Activated CD4-positive, alpha-beta T cell treated with anti-CD3 and anti-CD28 coated beads, Interleukin-2, amount 50 U/mL, for 24 hours (primary cell): Measurements from ENCODE around the gene YBX3.
"Not testable (repeated sequence)": the region's sequence is repeated elsewhere in the genome, so short reads cannot be mapped to it uniquely, and the experiment has no call there.

Experiments
- DNase-seq, 2 donors: peaks; one replicate each; pipeline ENCODE4 v3.0.0-alpha.2; 2020; ENCODE audit warnings: low read depth in 1 of 2, low spot score in 1 of 2

The YBX3 gene

DNA sequence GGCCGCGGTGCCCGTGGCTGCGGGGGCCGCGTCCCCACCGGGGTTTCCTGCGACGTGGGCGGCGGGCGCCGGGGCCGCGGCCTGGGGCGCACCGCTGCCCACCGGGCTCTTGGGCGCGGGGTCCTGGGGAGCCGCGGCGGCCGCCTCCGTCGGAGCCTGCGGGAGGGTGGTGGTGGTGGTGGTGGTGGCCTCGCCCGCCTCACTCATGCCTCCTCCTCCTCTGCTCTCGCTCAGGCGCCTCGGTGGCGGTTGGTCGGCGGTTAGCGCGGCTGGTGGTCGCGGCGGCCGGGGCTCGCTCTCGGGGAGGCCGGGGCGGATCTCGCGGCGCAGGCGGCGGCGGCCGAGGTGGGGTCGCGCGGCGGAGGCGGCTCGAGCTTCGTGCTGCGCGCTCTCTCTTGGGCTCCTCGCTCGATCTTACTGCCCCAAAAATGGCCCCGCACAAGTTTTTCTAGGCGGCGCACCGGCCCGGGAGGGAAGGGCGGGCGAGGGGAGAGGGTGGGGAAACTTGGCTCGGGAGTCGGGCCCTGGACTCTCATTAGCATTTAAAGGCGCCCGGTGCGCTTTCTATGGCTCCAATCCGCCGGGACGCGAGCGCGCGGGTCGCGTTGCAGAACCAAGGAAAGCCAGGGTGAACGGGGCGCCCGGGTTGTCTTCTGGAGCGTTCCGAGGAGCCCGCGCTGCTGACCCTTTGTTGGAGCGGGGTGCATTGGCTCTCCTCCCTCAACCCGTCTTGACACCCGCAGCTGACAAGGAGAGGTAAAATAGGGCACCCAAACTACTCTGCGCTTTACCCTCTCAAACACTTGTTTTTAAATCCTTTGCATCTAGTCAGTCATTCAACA is at the start of gene YBX3:
Gene YBX3 (minus strand): TSS at position 419 of the 842 bp plus-strand sequence. CDS start 212 bp downstream, at position 207.
- DNase-seq = peak; percentile 12 to 25

DNA sequence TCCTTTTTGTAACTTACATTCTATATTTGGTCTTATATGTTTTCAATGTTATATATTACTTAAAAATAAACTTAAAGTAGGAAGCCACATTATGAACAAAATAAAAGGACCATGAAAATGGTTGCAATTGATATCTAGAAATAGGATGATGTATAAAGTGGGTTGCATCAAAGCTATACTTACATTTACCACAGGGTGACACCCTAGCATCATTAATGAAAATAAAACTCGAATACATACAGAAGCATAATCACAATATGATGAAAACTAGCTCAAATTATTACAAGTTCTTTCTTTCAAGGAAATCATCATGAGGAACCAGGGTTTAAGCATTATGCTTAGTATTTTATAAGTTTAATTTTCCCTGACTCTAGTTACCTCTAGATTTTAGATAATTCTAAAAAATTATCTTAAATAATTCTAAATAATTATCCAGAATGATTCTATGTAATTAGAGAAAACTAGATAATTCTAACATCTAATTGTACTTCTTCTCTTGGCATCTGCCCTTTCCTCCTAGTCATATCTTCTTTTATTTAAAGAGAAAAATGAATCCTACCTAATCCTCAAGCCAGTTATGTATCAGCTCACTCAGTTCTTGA is 48.1 kb upstream of the YBX3 start:
- DNase-seq = peak in 1 of 2 donors; percentile 7

DNA sequence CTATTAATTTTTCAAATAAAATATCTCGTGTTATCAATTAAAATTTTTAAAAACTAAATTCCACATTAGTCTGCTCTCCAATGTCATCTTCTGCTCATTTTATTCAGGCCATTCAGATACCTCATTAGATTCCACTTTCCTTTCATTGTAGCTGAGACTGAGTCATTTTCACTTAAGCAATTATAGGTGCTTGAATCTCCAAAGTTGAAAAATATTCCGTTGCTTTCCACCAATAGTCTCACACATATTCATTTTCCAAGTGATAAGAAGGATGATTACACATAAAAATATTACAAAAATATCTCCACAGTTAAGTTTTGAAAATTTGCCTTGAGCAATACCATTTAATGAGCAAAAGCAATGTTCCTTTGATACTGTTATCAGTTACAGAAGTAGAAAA is 36.5 kb upstream of the YBX3 start:
- no peak for DNase-seq

DNA sequence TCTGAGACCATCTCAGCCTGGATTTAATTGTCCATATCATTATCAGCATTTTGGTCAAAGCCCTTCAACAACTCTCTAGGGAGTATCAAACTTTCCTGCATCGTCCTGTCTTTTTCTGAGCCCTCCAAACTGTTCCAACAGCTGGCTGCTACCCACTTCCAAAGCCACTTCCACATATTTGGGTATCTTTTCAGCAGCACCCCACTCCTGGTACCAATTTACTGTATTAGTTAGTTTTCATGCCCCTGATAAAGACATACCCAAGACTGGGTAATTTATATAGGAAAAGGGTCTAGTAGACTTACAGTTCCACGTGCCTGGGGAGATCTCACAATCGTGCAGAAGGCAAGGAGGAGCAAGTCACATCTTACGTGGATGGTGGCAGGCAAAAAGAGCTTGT is 33.1 kb upstream of the YBX3 start:
- DNase-seq = no peak

DNA sequence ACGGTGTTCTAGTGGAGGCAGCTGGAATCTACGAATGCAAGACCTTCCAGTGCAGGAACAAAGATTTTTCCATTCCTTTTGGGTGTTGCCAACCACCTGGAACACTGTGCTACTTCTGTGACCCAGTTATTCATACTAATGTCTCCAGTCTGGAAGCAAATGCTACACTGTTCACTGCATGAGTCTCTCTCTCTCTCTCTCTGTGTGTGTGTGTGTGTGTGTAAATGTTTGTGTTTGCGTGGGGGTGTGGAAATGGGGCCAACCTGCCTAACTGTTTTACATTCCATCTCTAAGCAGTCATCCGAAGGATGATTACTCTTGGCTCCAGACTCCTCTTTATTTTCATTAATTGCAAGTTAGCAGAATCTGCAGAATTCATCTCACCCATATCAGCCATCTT is 29.9 kb upstream of the YBX3 start:
- DNase-seq = no peak

DNA sequence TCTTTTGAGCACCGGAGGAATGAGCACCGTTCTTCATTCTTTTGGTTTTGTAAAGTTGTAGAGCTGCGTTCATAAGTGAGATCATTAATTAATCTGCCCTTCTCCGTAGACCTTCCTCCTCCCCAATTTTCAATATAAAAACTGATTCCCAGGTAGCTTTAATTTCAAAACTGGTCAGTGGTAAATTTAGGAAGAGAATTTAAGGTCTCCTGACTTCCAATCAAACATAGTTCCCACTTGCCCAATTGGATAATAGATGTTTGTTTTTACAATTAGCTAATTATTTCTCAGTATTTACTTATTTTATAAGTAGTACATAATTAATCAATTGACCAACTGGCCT is 27.2 kb upstream of the YBX3 start:
- no peak for DNase-seq

DNA sequence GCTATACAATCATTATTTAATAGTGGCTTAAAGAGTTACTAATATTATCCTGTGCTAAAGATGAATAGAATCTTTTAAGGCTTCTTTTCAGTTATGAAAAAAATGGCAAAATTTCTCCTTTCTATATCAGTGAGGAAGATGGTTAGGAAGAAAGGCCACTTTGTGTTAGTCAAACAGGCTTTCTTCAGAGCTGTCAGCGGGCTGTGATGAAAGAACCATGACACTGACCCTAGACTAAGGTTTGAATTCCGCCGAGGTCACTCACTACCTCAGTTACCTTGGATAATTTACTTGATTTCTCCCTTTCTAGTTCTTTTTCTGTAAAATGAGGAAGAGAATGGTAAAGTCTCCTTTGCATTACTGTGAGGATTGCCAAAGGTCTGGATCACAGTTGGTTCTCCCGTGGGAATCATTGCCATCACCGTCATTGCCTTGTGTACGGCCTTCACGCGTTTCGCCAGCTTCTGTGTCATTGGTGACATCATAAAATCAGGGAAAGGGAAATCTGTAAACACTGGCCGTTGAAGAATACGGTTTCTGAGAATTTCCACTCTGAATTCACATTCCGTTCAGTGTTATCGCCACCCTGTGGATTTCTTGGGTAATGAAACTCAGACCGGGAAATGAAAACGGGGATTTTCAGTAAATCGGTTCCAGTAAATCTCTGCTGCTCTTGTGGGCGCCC is 26.7 kb upstream of the YBX3 start:
- DNase-seq = peak; percentile 25 to 78

DNA sequence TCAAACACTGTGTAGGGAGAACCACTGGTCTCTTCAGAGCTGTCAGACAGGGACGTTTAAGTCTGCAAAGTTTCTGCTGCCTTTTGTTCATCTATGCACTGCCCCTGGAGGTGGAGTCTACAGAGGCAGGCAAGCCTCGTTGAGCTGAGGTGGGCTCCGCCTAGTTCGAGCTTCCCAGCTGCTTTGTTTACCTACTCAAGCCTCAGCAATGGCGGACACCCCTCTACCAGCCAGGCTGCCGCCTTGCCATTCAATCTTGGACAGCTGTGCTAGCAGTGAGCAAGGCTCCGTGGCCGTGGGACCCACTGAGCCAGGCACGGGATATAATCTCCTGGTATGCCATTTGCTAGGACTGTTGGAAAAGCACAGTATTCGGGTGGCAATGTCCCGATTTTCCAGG is 24.6 kb upstream of the YBX3 start:
- no peak for DNase-seq

DNA sequence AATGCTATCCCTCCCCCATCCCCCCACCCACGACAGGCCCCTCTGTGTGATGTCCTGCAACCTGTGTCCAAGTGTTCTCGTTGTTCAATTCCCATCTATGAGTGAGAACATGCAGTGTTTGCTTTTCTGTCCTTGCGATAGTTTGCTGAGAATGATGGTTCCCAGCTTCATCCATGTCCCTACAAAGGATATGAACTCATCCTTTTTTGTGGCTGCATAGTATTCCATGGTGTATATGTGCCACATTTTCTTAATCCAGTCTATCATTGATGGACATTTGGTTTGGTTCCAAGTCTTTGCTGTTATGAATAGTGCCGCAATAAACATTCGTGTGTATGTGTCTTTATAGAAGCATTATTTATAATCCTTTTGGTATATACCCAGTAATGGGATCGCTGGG is 20.3 kb upstream of the YBX3 start:
- DNase-seq = not testable (repeated sequence)

DNA sequence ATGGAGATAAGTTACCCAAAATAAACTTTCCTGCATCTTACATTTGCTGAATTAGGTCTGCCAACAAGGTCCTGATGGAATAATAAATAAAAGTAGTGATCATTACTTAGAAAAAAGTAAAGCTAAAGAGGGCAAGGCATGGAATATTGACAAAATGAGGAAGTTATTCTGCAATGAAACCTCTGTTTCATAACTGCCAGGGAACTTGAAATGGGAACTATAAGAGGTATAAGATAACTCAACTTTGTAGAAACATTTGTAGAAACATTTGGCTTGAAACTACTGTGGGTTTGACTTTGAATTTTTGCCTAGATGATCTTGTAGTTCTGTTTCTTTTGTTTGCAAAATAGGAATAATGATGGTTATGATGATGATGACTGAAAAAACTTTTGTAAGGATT is 18.7 kb upstream of the YBX3 start:
- DNase-seq = no peak

DNA sequence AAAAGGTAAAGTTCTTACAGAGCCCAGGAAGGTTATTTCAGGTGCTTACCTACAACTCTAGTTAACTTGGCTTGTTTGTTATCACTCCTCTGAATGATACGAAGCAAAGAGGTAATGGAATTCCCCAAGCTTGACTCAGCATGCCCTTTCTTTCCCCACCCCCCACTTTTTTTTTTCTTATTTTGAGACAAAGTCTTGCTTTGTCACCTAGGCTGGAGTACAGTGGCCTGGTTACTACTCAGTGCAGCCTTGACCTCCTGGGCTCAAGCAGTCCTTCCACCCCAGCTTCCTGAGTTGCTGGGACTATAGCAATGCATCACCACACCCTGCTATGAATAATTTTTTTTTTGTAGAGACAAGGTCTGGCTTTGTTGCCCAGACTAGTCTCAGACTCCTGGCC is 17.1 kb upstream of the YBX3 start:
- no peak for DNase-seq

DNA sequence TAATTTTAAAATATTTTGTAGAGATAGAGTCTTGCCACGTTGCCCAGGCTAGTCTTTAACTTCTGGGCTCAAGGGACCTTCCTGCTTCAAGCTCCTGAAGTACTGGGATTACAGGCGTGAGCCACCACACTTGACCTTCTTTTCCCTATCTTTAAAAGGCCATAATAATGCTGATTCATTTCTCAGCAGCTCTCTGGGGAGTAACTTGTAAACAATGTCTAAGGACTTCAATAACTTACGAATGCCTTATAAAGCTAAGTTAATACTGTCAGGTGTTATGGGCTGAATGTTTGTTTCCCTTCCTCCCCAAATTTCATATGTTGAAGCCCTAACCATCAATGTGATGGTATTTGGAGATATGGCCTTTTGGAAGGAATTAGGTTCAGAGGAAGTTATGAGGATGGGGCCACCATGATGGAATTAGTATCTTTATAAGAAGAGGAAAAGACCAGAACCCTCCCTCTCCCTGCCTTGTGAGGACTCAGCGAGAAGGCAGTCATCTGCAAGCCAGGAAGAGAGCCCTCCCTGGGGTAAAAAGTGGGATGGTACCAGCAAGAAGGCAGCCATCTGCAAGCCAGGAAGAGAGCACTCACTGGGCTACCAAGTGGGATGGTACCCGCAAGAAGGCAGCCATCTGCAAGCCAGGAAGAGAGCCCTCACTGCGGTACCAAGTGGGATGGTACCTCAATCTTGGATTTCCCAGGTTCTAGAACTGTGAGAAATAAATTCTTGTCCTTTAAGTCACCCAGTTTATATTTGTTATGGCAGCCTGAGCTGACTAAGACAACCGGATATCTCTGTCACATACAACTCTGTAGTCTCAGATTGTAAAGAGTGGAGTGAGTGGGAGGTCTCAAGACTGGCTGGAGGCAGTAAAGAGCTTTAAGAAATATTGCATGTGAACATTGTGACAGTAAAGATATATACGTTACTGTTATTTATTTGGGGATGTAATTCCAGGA is 16.3 kb upstream of the YBX3 start:
- DNase-seq = no peak

DNA sequence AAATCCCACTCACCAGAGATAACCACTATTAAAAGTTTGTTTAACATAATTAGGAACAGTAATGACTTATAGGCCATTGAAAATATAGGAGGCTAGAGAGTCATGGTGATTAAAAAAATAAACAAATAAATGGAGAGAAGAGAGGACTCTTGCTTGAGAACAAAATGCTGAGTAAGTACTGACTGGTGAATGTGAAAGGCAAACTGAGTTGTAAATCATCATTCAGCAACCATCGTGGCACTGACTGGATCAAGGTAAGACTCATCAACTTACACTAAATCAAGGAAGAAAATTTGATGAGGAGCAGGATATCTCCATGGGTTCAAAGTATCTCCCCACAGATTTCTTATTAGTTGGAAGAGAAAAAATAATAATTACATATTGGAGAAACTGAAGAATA is 14.1 kb upstream of the YBX3 start:
- DNase-seq = no peak

DNA sequence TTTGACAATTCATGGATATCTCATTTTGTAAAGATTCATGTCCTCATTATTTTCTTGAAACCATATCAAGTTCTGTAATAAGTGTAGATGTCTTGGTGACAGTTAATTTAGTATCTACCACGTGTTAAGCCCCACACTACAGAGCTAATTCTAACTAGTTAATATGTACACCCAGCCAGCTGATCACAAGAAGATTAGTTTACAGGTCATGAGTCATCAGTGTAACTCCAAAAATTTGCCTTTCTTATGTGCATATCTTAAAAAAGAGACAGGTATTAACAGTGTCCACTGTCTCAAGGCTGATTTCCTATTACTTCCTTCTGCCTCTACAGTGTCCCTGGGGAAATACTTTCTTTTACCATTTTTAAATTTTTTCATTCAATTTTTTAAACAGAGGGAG is 13.3 kb upstream of the YBX3 start:
- DNase-seq = no peak

DNA sequence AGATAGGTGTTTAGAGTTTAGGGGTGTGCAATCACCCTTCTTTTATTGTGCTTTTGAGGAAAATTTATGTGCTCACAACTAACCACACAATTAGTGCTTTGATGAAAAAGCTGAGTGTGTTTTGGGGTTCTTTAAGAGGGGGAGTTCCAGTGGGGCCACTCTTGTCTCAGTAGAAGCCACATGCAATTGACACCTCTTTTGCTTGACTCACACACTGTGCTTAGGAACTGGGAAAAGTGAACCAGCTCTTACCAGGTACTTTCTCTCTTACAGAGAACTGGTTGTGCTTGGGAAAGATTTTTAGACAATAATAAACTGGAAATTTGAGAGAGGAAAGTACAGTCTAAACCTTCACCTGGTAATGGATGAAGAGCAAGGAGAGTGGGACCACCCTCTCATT is 12.3 kb upstream of the YBX3 start:
- no peak for DNase-seq

DNA sequence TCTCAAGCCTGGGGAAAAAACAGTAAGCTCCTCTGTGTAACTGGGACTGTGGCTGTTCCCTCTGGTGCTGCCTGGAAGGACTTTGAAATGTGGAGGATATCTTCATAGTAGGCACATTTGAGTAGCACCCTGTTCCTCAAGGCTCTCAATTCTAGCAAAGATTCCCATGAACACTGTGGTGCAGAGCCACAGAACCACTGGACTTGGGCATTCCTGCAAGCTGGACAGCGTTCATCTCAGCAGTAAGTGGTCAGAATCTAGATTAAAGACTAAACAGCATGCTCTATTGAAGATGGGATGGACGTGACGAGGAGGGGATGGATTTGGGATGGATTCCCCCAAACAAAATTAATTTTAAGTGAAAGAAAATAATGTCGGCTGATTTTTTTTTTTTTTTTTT is 9.4 kb upstream of the YBX3 start:
- no peak for DNase-seq

DNA sequence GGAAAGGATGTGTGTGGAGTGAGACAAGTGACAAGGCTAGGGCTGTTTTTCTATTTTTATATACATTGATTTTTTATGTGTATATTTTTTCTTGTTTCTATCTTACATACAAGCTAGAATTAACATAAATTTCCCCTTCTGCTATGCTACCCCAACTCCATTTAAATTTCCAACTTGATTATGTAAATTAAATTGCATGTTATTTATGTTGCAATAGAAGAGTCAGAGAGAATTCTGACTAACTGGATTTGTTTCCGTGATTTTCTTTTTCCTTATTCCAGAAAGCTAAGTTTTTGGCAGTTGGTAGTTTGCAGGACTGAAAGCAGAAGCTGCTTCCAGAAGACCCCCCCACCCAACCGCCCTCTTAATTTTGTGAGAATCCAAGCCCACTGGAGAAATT is 8.9 kb upstream of the YBX3 start:
- DNase-seq = no peak

DNA sequence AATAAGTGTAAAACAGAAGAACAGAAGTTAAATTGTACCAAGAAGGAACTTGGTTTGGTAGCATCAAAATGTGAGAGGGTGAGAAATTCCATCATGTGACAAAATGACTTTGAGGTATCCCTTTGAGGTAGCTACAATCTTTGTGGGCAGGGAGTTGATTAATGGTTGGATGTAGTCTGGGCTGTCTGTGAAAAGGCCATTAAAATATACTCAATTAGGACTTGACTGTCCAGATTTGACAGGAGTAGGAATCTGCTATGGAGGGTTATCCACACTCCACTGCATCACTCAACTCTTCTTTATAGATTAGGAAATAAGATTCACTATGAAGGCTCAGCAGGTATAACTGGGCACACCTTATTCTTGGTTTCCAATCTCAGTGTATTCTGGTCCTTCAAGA is 7.4 kb upstream of the YBX3 start:
- no peak for DNase-seq

DNA sequence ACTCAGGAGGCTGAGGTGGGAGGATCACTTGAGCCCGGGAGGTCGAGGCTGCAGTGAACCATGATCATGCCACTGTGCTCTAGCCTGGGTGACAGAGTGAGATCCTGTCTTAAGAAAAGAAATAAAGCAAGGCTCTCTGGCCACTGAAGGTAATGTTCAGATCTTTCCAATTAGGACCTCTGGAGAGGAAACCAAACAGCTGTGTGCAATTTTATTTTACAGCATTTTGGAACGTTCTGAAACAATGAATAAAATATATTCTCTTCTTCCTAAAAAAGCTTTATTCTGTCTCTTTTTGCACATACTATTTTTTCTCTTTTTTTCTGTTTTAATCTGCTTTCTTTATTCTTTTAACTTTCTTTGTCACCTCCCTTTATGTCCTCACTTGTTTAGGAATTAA is 5.0 kb upstream of the YBX3 start:
- no peak for DNase-seq

DNA sequence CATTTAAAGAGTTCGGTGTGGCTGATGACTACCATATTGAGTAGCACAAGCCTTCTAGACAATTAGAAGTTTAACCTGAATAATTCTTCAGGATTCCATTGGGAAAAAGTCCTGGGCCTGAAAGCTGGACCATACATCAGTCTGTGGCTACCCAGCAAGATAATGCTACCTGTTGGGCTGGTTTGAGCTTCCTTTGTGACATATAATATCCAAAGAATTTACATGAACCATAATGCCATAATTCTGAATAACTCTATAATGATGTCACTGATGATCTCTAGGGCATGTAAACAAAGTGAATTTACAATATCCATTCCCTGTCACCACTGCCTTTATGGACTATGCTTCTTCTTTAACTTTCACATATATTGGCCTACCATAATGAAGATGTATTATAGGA is 3.8 kb upstream of the YBX3 start:
- no peak for DNase-seq

DNA sequence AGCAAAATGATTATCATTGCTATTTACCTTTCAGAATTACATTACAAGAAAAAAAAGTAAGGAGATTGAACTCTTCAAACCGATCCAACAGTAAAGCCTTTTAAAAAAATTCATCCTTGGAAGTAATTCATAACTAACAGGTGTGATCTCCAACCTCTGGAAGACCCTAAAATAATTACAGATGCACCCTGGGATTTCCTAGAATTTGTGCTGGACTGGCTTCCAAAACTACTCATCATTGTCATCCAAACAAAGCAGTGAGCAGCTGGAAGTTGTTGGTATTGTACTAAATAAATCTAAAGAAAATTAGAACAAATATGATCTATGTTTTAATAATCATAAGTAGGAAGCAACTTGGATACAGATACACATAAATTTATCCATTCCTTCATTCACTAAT is 1.9 kb upstream of the YBX3 start:
- DNase-seq = no peak
